Measurements from ENCODE around the gene C1orf159. TPM values are rescaled to one million over a fixed set of nuclear protein-coding genes. Genes with fewer than 3 reads are reported as not detected.

Gene C1orf159
- total and polyA plus RNA-seq, 9 of the 15 experiments (the other 6 are each of a cell fraction or from before 2014, with no cell fraction given), result 0.28 to 54.9 (median 10.6) TPM

- TF ChIP-seq THRB (CRISPR knock-in tag; conservative IDR thresholded peaks at IDR 0.05) (no peak), NR3C1 (CRISPR knock-in tag; IDR thresholded peaks at IDR 0.05) (peak; percentile 67; the same call in 1 of the 2 replicates), SNAPC5 (CRISPR knock-in tag; IDR thresholded peaks at IDR 0.05) (no peak), FOSL1 (tag; conservative IDR thresholded peaks at IDR 0.05) (peak; percentile 64), KDM2B (CRISPR knock-in tag; IDR thresholded peaks at IDR 0.05) (peak; percentile 93), FOXP4 (CRISPR knock-in tag; IDR thresholded peaks at IDR 0.05; ENCODE audit: borderline replicate concordance) (no peak), PATZ1 (CRISPR knock-in tag; IDR thresholded peaks at IDR 0.05; ENCODE audit: borderline replicate concordance) (no peak), ZBTB49 (CRISPR knock-in tag; IDR thresholded peaks at IDR 0.05; ENCODE audit: borderline replicate concordance) (no peak), FIP1L1 (IDR thresholded peaks at IDR 0.05; ENCODE audit: low read depth, low read length, poor library complexity, severe bottlenecking) (no peak), ZMIZ1 (IDR thresholded peaks at IDR 0.05; ENCODE audit: low read depth in 2 of 2, low read length in 2 of 2) (peak; percentile 20 to 55; a peak in 1 of 4 replicates), TCFL5 (CRISPR knock-in tag; conservative IDR thresholded peaks at IDR 0.05) (no peak; the same call in 1 of the 2 replicates), SRSF3 (IDR thresholded peaks at IDR 0.05; ENCODE audit: insufficient read depth, low read length) (no peak), HNRNPUL1 (IDR thresholded peaks at IDR 0.05; ENCODE audit: low read length) (no peak)
Measured at GRCh38 chr1:1115786-1116700, at the start of gene C1orf159 (continued).
